SK-N-SH (cell line): ENCODE results near the gene MGAT5.

Experiments used
- CTCF ChIP-seq: fragments of 200-600 bp; sonication (generic); IDR thresholded peaks from 2 replicates; pipeline ENCODE4 v1.6.1; 2017; ENCODE audit warnings: antibody characterized with exemption, mild to moderate bottlenecking, moderate library complexity
- EP300 ChIP-seq, 2 experiments: IDR thresholded peaks; 2 replicates each; pipeline versions ENCODE4 v1.4.0 to v1.6.1; 2012; ENCODE audit warnings: borderline replicate concordance in 1 of 2, low read depth in 1 of 2, low read length in 1 of 2
- FOXJ3 ChIP-seq: sonication (generic); formaldehyde crosslinking; IDR thresholded peaks from 2 replicates; pipeline ENCODE4 v1.5.1; 2020; ENCODE audit warnings: mild to moderate bottlenecking, missing genetic modification reagents
- GATA2 ChIP-seq: sonication (generic); formaldehyde crosslinking; IDR thresholded peaks from 2 replicates; pipeline ENCODE4 v1.5.0; 2020; ENCODE audit warnings: mild to moderate bottlenecking, missing genetic modification reagents
- MAX ChIP-seq: IDR thresholded peaks from 2 replicates; pipeline ENCODE4 v1.4.0; 2012; ENCODE audit warnings: low read depth
- MEF2A ChIP-seq: IDR thresholded peaks from 2 replicates; pipeline ENCODE4 v1.4.0; 2012; ENCODE audit warnings: low read depth, borderline replicate concordance
- NRF1 ChIP-seq: IDR thresholded peaks from 2 replicates; pipeline ENCODE4 v1.6.1; 2012; ENCODE audit warnings: low read depth, mild to moderate bottlenecking, low read length
- POLR2AphosphoS5 ChIP-seq: IDR thresholded peaks from 2 replicates; pipeline ENCODE4 v1.6.1; 2012; ENCODE audit warnings: low read depth, low read length
- RAD21 ChIP-seq: IDR thresholded peaks from 2 replicates; pipeline ENCODE4 v1.6.1; 2012; ENCODE audit warnings: mild to moderate bottlenecking, low read length
- REST ChIP-seq: IDR thresholded peaks from 2 replicates; pipeline ENCODE4 v1.6.1; 2012; ENCODE audit warnings: mild to moderate bottlenecking, low read depth, low read length, moderate library complexity
- YY1 ChIP-seq: IDR thresholded peaks from 2 replicates; pipeline ENCODE4 v1.4.0; 2012; ENCODE audit warnings: low read depth, mild to moderate bottlenecking
- ZBTB33 ChIP-seq: IDR thresholded peaks from 2 replicates; pipeline ENCODE4 v1.4.0; 2012; ENCODE audit warnings: low read depth, borderline replicate concordance

- TF ChIP-seq EP300 (IDR thresholded peaks at IDR 0.05; ENCODE audit: borderline replicate concordance in 1 of 2, low read depth in 1 of 2, low read length in 1 of 2) (no peak), FOXJ3 (CRISPR knock-in tag) (no peak), ZBTB33 (no peak), MEF2A (no peak), NRF1 (no peak), GATA2 (CRISPR knock-in tag) (no peak), CTCF (no peak), YY1 (no peak), RAD21 (no peak), REST (no peak), POLR2AphosphoS5 (no peak), MAX (no peak)
Observed at GRCh38 chr2:134435505-134435904, 181.6 kb downstream of the MGAT5 start.
